HG03135 (cell line): ENCODE measurements around the gene RPRD2.
"Not testable (repeated sequence)": the region's sequence is repeated elsewhere in the genome, so short reads cannot be mapped to it uniquely, and the experiment has no call there.

ENCODE experiments used
- ATAC-seq: cut with Tn5 transposase; IDR thresholded peaks from one replicate; pipeline ENCODE4 v1.9.1; 2021; ENCODE audit warnings: mild to moderate bottlenecking, moderate library complexity; ENCODE audit not compliant: unreplicated experiment

RPRD2 gene

GRCh38 chr1:150388241-150388640 lies 24.3 kb downstream of the RPRD2 start:
- no peak for ATAC-seq

- no peak for ATAC-seq
These were observed 25.7 kb downstream of the RPRD2 start for GRCh38 chr1:150389650-150390049.

DNA sequence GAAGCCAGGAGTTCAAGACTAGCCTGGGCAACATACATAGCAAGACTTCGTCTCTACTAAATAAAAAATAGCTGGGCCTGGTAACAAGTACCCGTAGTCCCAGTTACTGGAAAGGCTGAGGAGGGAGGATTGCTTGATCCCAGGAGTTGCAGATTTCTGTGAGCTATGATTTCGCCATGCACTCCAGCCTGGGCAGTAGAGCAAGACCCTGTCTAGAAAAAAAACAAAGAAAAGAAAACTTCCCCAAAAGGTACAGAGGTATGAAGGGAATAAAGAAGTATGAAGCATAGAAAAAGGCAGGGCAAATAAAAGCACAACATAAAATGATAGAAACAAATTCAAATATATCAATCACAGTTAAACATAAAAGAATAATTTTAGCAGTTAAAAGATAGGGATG lies 28.7 kb downstream of the RPRD2 start:
- ATAC-seq: no peak

DNA sequence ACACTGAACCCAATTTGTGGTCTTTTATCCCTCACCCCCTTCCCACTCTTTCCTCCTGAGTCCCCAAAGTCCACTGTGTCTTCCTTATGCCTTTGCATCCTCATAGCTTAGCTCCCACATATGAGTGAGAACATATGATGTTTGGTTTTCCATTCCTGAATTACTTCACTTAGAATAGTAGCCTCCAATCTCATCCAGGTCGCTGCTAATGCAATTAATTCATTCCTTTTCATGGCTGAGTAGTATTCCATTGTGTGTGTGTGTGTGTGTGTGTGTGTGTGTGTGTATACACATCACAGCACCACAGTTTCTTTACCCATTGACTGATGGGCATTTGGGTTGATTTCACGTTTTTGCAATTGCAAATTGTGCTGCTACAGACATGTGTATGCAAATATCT lies 31.2 kb downstream of the RPRD2 start:
- ATAC-seq: not testable (repeated sequence)

DNA sequence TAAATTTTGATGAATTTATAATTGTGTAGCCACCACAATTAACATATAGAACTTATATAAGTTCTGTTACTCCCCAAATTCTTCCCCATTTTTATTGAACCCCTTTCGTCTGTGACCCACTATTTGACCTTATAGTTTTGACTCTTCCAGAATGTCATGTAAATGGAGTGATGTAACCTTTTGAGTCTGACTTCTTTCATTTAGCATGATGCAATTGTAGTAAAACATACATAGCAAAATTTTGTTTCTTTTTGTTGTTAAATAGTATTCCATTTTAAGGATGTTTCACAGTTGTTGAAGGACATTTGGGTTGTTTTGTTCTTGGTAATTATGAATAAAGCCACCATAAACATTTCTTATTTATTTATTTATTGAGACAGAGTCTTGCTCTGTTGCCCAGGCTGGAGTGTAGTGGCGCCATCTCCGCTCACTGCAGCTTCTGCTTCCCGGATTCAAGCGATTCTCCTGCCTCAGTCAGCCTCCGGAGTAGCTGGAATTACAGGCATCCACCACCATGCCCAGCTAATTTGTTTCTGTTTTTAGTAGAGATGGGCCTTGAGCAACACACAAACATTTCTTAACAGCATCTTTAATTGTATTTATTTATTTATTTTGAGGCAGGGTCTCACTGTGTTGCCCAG lies 33.6 kb downstream of the RPRD2 start:
- ATAC-seq: no peak

DNA sequence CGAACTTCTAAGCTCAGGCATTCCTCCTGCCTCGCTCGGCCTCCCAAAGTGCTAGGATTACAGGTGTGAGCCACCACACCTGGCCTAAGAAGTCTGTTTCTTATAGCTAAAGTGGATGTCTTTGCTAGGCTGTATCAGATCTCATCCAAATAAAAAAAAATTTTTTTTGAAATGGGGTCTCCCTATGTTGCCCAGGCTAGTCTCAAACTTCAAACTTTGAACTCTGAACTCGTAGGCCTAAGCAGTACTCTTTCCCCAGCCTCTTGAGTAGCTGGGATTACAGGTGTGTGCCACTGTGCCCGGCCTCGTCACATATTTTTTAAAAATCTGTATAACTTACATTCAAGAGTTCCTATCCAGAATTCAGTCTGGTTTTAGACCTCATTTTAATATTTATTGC lies 40.5 kb downstream of the RPRD2 start:
- ATAC-seq: no peak

DNA sequence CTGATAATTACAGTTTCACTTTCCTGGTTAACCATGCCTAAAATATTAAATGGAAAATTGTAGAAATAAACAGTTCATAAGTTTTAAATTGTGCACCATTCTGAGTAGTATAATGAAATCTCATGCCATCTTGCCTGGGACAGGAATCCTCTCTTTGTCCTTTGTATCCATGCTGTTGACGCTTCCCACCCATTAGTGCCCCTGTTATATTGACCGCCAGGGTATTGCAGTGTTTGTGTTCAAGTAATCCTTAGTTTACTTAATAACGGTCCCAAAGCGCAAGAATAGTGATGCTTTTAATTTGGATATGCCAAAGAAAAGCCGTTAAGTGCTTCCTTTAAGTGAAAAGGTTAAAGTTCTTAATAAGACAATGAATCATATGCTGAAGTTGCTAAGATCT lies 41.7 kb downstream of the RPRD2 start:
- no peak for ATAC-seq

GRCh38 chr1:150406483-150406882 lies 42.5 kb downstream of the RPRD2 start:
- no peak for ATAC-seq

GRCh38 chr1:150407330-150407729 lies 43.4 kb downstream of the RPRD2 start:
- no peak for ATAC-seq

GRCh38 chr1:150408800-150409199 lies 44.9 kb downstream of the RPRD2 start:
- ATAC-seq: no peak

DNA sequence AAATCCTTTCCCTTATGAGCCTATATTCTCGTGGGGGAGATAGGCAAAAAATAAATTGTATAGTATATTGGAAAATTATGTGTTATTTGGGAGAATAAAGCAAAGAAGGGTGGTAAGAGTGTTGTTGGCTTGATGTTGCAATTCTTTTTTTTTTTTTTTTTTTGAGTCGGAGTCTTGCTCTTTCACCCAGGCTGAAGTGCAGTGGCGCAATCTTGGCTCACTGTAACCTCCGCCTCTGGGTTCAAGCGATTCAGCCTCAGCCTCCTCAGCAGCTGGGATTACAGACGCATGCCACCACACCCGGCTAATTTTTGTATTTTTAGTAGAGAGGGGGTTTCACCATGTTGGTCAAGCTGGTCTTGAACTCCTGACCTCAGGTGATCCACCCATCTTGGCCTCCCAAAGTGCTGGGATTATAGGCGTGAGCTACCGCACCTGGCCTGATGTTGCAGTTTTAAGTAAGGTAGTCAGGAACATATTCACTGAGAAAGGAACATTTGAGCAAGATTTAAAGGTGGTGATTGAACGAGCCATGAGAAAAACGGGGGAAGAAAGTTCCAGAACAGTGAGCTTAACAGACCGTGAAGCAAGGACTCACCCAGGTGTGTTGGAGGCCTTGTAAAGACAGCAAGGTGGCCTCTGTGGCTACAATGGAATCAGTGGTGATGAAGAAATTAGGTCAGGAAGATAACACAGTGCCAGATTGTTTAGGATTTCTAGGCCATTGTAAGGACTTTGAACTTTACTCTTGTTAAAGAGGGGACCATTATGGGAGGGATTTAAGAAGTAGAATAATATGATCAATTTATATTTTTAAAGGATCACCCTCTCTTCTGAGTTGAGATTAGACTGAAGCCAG lies 45.8 kb downstream of the RPRD2 start:
- ATAC-seq: no peak

GRCh38 chr1:150410582-150411101 lies 46.7 kb downstream of the RPRD2 start:
- no peak for ATAC-seq

- no peak for ATAC-seq
These were observed 50.6 kb downstream of the RPRD2 start for GRCh38 chr1:150414592-150414991.

DNA sequence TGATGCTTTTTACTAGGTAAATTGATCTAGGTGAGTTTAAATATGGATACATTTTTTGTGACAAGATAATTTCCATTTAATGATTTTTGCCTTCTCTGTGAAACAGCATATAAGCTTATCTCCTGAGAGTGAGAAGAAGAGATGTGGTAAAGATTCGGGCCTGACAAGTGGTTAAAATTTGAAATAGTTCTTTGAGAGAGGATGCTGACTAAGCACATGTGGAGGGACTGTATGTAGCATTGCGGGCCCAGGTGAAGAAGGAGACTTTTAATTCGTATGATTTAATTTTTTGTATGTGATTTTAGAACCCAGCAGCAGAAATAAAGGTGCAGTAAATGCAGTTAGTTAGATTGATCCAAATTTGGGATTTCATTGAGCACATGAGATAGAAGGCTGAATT lies 51.9 kb downstream of the RPRD2 start:
- no peak for ATAC-seq

DNA sequence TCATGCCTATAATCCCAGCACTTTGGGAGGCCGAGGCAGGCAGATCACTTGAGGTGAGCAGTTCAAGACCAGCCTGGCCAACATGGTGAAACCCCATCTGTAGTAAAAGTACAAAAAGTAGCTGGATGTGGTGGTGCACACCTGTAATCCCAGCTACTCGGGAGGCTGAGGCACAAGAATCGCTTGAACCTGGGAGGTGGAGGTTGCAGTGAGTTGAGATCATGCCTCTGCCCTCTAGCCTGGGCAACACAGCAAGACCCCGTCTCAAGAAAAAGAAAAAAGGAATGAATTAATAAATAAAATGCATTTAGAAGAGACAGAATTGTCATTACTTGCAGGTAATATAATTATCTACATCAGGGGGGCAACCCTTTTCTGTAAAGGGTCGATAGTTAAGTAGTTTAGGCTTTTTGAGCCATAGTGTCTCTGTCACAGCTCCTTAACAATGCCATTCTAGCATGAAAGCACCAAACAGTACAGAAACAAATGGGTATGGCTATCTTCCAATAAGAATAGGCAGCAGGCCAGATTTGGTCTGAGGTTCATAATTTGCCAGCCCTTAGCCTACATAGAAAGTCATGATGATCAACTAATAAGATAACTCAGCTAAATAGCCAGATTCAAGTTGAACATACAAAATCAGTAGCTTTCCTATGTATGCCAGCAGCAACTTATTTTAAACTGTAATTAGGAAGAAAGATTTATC lies 56.8 kb downstream of the RPRD2 start:
- ATAC-seq: no peak

DNA sequence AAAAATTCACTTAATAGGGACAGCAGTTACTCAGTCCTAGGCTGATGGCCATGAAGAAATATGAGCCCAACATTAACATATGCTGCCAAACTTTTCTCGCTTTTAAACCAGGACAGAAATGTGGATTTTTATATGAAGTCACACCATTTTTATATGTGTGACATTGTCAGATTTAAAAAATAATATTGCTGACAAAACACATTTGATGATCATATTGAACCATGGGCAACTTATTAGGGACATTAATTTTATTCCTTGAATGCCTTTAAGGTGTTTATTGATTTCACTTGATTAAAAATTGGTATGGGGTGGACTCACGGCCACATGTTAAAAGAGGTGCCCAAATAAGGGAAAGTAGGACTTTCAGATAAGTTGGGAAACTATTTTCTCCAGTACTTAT lies 58.6 kb downstream of the RPRD2 start:
- ATAC-seq: no peak

GRCh38 chr1:150429805-150430204 lies 65.9 kb downstream of the RPRD2 start:
- ATAC-seq: no peak

DNA sequence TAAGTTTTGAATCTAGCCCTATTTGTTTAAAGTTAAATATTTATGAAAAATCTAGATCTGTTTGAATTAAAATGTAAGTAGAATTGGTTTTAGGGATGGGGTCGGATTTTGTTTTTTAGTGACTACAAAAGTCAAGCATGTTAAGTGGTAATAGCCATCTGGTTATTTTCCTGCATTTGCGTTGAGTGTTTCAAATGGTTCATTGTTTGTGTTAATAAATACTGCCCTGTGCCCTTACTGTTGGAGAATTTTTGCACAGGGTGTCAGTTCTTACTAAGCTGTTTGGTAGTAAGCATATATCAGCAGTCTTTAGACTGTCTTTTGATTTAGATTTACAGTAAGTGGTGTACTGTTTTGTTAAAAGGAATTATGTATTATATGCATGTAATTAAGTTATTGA lies 77.2 kb downstream of the RPRD2 start:
- no peak for ATAC-seq

DNA sequence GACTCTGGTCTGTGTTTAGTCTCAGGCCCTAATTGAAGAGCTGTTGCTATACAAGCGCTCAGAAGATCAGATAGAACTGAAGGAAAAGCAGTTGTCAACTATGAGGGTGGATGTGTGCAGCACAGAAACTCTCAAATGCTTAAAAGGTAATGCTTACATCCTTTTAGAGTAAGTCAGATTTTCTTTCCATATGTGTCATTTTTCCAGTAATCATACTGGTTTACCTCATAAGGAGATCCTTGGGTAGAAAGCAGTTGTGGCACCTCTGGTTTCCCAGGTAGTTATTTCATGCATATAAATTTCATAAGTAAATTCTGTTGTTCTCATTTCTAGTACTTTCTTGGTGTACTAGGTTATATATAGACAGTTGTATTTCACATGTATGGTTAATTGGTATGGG lies 80.3 kb downstream of the RPRD2 start:
- no peak for ATAC-seq

DNA sequence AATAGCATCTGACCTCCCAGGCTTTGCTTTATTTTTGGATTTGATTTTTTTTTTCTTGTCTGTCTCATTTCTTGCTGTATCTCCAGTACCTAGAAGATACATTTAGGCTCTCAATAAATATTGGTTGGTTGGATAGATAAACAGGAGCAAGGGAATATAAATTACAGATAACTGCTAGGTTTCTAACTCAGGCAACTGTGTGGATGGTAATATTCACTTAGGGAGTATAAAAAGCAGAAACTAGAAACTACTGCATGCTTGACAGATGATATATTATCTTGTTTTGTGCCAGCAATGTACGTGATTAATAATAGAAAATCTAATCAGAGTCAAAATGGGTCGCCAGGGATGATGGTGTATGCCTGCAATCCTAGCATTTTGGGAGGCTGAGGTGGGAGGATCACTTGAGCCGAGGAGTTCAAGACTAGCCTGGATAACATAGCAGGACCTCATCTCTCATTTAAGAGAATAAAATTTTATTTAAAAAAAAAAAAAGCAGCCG lies 92.2 kb downstream of the RPRD2 start:
- no peak for ATAC-seq

DNA sequence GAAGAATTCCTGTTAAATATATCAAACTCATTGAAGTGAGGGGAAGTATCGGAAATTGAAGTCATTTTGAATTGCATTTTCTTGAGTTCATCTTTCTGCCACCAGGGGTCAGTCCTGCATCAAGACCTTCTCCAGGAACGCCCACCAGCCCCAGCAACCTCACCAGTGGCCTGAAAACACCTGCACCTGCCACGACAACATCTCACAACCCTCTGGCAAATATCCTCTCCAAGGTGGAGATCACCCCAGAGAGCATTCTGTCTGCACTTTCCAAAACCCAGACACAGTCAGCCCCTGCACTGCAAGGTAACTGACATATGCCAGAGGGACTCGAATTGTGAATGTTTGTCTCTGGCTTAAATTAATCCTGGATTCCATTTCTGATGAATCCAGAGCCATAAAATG lies 100.5 kb downstream of the RPRD2 start:
- no peak for ATAC-seq
